MM.1S (cell line): ENCODE data around the gene PLS1.

Experiments
- CTCF ChIP-seq: fragments of 300-600 bp; sonication (generic); IDR thresholded peaks from 2 replicates; pipeline ENCODE4 v1.5.1; 2016; ENCODE audit warnings: antibody characterized with exemption, low read length, mixed read lengths
- EZH2 ChIP-seq: fragments of 300-600 bp; sonication (generic); optimal IDR thresholded peaks from 2 replicates; pipeline ENCODE3; 2017; ENCODE audit warnings: low read depth, mild to moderate bottlenecking, antibody characterized with exemption, low read length, mixed read lengths

- TF ChIP-seq EZH2 (no peak), CTCF (no peak)
These were observed 28.4 kb downstream of the PLS1 start for GRCh38 chr3:142624341-142625152.
